HG02840 (cell line): ENCODE measurements around the gene FYB2.
"Not testable (repeated sequence)": the region's sequence is repeated elsewhere in the genome, so short reads cannot be mapped to it uniquely, and the experiment has no call there.

Source experiments
- ATAC-seq: cut with Tn5 transposase; IDR thresholded peaks from one replicate; pipeline ENCODE4 v1.9.1; 2021; ENCODE audit warnings: mild to moderate bottlenecking, moderate library complexity, moderate number of reproducible peaks; ENCODE audit not compliant: unreplicated experiment, low FRiP score

FYB2 gene

GRCh38 chr1:56799605-56800400, 19.4 kb downstream of the FYB2 start:
- ATAC-seq: no peak

- ATAC-seq: no peak
Observed at GRCh38 chr1:56798053-56798471, 21.1 kb downstream of the FYB2 start.

GRCh38 chr1:56797065-56797685, 22.0 kb downstream of the FYB2 start:
- no peak for ATAC-seq

GRCh38 chr1:56795870-56796269, 23.3 kb downstream of the FYB2 start:
- ATAC-seq: no peak

GRCh38 chr1:56790036-56790435, 29.2 kb downstream of the FYB2 start:
- no peak for ATAC-seq

- no peak for ATAC-seq
Observed at GRCh38 chr1:56788588-56788987, 30.6 kb downstream of the FYB2 start.

GRCh38 chr1:56788102-56788501, 31.1 kb downstream of the FYB2 start:
- ATAC-seq: no peak

- no peak for ATAC-seq
Observed at GRCh38 chr1:56787330-56787729, 31.9 kb downstream of the FYB2 start.

GRCh38 chr1:56782773-56783172, 36.4 kb downstream of the FYB2 start:
- ATAC-seq: no peak

GRCh38 chr1:56780826-56781225, 38.4 kb downstream of the FYB2 start:
- ATAC-seq: no peak

GRCh38 chr1:56780128-56780750, 39.0 kb downstream of the FYB2 start:
- ATAC-seq: no peak

- ATAC-seq: no peak
Observed at GRCh38 chr1:56777972-56778371, 41.2 kb downstream of the FYB2 start.

GRCh38 chr1:56774732-56775131, 44.5 kb downstream of the FYB2 start:
- not testable (repeated sequence) for ATAC-seq

- ATAC-seq: no peak
Observed at GRCh38 chr1:56774067-56774609, 45.1 kb downstream of the FYB2 start.

GRCh38 chr1:56773341-56774066, 45.7 kb downstream of the FYB2 start:
- no peak for ATAC-seq

- no peak for ATAC-seq
Observed at GRCh38 chr1:56771717-56772116, 47.5 kb downstream of the FYB2 start.

GRCh38 chr1:56758794-56759193, 60.4 kb downstream of the FYB2 start:
- no peak for ATAC-seq

- ATAC-seq: no peak
Observed at GRCh38 chr1:56758135-56758534, 61.1 kb downstream of the FYB2 start.

GRCh38 chr1:56755911-56756310, 63.3 kb downstream of the FYB2 start:
- ATAC-seq: no peak

GRCh38 chr1:56754708-56755479, 64.3 kb downstream of the FYB2 start:
- no peak for ATAC-seq
